Activated T-cell treated with anti-CD3 and anti-CD28 coated beads for 24 hours (primary cell): ENCODE data around the gene RPL10A.

Source experiments
- DNase-seq: peaks from one replicate; pipeline ENCODE4 v3.0.0-alpha.2; 2020; ENCODE audit warnings: low read depth

RPL10A gene

GRCh38 chr6:35492258-35492973 lies 24.2 kb downstream of the RPL10A start:
- no peak for DNase-seq

- DNase-seq = no peak
Observed at GRCh38 chr6:35492974-35493284, 24.7 kb downstream of the RPL10A start.

DNA sequence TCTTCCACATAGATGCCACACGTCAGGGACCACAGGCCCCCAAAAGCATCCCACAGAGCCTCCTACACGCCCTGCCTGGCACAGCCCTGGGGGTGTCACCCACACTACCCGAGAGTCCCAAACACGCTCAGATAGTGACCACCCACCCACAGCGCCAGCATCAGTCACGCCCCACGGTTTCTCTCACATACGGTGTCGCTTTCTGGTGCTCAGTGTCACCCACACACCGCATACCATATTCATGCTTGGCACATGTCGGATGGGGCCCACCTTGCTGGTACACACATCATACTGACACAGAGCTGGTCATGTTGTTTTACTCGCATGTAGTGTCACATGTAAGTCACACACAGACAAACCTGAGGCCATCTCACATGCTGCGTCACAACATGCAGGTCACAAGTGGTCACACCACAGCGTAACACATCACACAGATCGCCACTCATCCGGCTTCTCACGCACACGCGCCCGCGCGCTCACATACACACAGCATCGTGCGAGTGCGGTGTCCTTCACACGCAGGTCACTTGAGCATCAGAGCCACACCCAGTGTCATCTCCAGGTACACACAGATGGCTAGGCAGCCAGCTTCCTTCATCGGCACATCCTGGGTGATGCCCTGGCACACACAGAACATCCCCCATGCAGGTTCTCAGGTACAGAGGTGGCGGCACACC lies 25.2 kb downstream of the RPL10A start:
- DNase-seq = no peak

- no peak for DNase-seq
Observed at GRCh38 chr6:35494161-35494563, 26.0 kb downstream of the RPL10A start.

GRCh38 chr6:35495258-35496035 lies 27.2 kb downstream of the RPL10A start:
- DNase-seq = no peak

- DNase-seq = no peak
Observed at GRCh38 chr6:35496036-35496840, 28.0 kb downstream of the RPL10A start.

DNA sequence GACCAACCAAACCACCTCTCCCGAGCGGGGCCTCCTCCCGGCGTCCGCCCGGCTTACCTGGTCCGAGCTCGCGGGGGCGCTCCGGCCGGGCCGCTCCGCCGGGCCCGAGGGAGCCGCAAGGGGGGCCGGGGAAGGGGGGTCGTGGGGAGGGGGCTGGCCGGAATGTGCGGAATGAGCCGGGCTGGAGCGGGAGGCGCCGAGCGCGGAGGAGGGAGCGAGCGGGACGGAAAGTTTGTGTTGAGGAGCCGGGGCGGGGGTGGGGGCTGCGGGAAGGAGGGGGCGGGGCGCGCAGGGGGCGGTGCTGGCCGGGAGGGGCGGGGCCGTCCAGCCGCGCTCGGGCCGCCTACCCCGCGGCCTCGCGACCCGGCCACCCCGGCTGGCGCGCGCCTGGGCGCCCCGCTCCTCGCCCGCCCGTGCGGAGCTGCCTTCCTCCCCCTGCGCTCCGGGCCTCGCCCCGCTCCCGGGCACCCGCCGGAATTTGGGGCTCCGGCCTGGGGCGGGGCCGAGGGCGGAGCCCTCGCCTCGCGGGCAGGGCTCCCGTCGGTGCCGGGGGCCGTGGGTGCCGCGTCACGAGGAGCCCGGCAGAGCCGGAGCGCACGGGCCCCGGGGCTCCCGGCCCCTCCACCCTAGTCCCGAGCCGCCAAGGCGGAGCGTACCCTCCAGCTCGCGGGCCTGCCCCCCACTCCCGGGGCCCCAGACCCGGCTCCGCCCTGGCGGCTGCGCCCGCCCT lies 28.8 kb downstream of the RPL10A start, which contains the start of gene TEAD3:
Gene TEAD3, minus strand, starts transcription at position 239 of the 730 bp plus-strand sequence.
- DNase-seq = peak; percentile 23

- DNase-seq = peak; percentile 33
Observed at GRCh38 chr6:35497571-35498421, 29.6 kb downstream of the RPL10A start.

DNA sequence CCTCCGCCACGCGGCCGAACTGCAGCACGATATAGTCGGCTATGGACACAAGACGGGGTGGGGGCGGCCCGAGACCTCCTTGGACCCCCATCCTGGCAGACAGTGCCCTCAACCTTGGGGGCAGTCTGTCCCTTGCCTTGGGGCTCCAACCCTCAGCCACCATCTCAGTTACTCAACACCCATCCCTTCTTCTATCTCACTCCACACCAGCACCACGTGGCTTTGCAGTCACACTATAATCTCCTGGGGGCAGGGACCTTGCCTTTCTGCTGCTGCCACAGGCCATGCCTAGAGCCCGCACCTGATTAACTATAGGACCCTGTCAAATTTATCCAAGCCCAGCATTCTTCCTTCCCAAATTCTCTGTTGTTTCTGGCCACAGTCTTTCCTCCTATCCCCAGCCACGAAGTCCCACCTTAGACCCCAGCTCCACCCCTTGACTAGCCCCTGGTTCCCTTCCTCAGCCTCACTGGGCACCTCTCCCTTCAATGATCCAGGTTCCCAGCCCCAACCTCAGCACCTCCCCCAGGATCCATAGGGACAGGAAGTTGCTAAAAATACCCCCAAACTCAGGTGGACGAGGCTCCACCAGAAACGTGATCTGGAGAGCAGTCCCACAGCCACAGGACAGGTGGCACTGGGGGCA lies 30.3 kb downstream of the RPL10A start:
- DNase-seq = no peak

GRCh38 chr6:35499372-35499771 lies 31.2 kb downstream of the RPL10A start:
- DNase-seq = no peak

DNA sequence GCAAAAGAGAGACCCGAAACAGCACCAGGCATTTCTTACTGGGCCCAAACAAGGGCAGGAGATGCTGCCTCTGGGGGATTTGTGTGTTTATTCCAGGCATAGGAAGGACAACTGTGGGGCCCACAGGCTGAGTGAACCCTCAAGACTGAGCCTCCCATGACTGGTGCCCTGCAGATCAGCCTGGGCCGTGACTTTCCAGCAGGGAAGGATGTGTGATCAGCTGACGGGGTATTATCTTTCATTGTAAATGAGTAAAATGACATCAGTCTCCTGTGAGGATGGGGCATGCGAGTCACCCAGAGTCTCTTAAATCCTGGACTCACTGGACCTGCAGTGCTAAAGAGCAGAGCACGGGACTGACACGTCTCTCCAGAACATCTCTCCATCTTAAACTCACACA lies 32.6 kb downstream of the RPL10A start:
- no peak for DNase-seq

GRCh38 chr6:35501784-35502183 lies 33.6 kb downstream of the RPL10A start:
- DNase-seq = no peak

DNA sequence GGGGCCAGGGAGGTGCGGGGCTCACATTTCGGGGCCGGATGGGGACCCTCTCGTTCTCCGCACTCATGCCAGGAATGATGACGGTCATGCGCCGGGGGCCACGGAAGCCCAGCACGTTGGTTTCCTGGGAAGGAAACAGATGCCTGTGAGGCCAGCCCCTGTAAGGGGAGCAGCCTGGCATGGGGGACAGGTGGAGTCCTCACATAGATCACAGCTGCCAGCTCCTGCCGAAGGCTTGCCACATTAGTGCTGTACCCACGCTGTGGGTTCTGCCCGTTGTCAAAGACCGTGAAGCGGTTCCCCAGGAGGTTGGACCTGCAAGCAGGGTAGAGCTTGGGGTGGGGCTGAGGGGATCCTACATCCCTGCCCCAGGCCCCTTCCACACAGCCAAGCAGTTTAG lies 35.3 kb downstream of the RPL10A start:
- DNase-seq = no peak

DNA sequence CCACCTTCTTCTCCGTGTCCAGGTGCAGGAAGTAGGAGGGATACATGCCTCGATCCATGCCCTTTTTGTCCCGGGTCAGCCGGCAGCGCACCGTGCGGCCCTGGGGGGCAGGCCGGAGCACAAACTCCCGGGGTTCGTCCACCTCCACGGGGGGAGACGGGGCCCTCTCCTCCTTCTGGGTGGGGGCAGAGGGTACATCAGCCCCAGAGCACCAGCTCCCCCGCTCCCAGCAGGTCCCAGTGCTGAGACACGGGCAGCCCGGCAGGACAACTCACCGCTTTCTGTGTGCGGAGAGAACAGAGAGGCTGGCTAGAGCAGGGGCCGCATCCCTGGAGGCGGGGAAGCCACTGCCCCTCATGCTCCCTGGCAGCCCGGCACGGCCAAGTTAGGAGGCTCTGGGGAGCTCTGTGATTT lies 37.8 kb downstream of the RPL10A start:
- no peak for DNase-seq

- no peak for DNase-seq
Observed at GRCh38 chr6:35506536-35506935, 38.3 kb downstream of the RPL10A start.

GRCh38 chr6:35507221-35507620 lies 39.0 kb downstream of the RPL10A start:
- no peak for DNase-seq

- no peak for DNase-seq
Observed at GRCh38 chr6:35508027-35508426, 39.8 kb downstream of the RPL10A start.

GRCh38 chr6:35508542-35508941 lies 40.3 kb downstream of the RPL10A start:
- DNase-seq = no peak

DNA sequence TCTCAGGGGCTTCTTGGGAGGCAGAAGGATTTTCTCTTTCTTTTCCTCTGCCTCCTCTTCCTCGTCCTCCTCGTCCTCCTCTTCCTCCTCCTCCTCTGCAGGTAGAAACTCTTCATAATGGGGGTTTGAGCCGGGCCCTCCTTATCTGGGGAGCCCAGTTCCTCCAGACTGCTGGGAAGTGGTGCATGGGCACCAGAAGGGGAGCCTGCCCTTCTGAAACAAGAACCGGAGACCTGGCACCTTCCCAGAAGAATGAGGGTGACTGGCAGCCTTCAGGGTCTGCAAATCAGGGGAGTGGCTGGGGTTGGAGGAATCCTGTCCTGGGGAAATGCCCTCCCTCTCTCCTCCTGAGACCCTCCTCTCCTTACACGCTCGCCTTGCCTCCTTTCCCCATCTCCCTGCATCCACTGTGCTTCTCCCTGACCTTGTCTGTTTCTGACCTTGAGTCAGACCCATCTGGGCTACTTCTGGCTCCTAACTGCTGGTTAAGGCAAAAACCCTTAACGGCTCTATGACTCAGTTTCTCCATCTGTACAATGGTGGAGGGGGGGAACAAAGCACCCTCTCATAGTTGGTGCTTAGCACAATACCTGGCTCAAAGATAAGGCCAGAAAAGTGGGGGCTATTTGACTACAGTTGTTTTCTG lies 42.8 kb downstream of the RPL10A start:
- DNase-seq = no peak

DNA sequence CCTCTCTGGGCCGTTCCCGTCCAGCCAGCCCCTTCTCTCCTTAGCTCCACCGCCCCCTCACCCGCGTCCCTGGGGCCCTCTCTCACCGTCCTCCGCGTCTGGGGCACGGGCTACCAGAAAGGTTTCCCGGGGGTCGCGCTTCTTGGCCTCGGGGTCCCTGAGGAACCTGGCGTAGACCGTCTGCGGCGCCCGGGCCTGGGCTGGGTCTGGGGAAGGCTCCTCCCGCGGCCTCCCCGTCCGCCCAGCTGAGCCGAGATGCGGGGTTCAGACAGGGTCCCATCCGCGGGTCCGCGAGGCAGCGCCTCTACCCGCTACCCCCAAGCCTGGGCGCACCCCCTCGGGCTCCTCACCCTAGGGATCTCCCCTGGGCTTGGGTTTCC lies 43.4 kb downstream of the RPL10A start:
- DNase-seq = no peak
